NK-92 (cell line): ENCODE measurements around the gene ASAP2.

Source experiments
- DNase-seq: peaks from one replicate; lab custom pipeline; 2025; ENCODE audit not compliant: unreplicated experiment; lab: John Stamatoyannopoulos, UW

ASAP2 gene

GRCh38 chr2:9179572-9180201 is 26.9 kb upstream of the ASAP2 start:
- no peak for DNase-seq

- DNase-seq = no peak
Measured at GRCh38 chr2:9184361-9184760, 22.3 kb upstream of the ASAP2 start.

GRCh38 chr2:9187620-9188214 is 18.9 kb upstream of the ASAP2 start:
- DNase-seq = no peak

- no peak for DNase-seq
Measured at GRCh38 chr2:9188823-9189222, 17.8 kb upstream of the ASAP2 start.

GRCh38 chr2:9189901-9190300 is 16.7 kb upstream of the ASAP2 start:
- DNase-seq = no peak

- DNase-seq = no peak
Measured at GRCh38 chr2:9191041-9191481, 15.6 kb upstream of the ASAP2 start.

- no peak for DNase-seq
Measured at GRCh38 chr2:9192712-9193111, 13.9 kb upstream of the ASAP2 start.

GRCh38 chr2:9194352-9194751 is 12.3 kb upstream of the ASAP2 start:
- no peak for DNase-seq

- no peak for DNase-seq
Measured at GRCh38 chr2:9196637-9197036, 10.0 kb upstream of the ASAP2 start.

- DNase-seq = no peak
Measured at GRCh38 chr2:9197916-9198315, 8.7 kb upstream of the ASAP2 start.

GRCh38 chr2:9199716-9200632 is 6.6 kb upstream of the ASAP2 start:
- DNase-seq = no peak

GRCh38 chr2:9200633-9201015 is 6.0 kb upstream of the ASAP2 start:
- no peak for DNase-seq

- no peak for DNase-seq
Measured at GRCh38 chr2:9201185-9201891, 5.3 kb upstream of the ASAP2 start.

GRCh38 chr2:9203006-9203405 is 3.6 kb upstream of the ASAP2 start:
- no peak for DNase-seq

GRCh38 chr2:9203876-9204275 is 2.7 kb upstream of the ASAP2 start:
- no peak for DNase-seq

GRCh38 chr2:9204939-9205338 is 1.7 kb upstream of the ASAP2 start:
- DNase-seq = no peak

- no peak for DNase-seq
Measured at GRCh38 chr2:9205486-9205885, 1.1 kb upstream of the ASAP2 start.

GRCh38 chr2:9206991-9207640 is 504 bp downstream of the ASAP2 start:
- no peak for DNase-seq

- DNase-seq = no peak
Measured at GRCh38 chr2:9207641-9208311, 1.2 kb downstream of the ASAP2 start.

GRCh38 chr2:9208875-9209274 is 2.3 kb downstream of the ASAP2 start:
- no peak for DNase-seq
